ENCODE data around the gene MTARC2. TPM values are rescaled to one million over a fixed set of nuclear protein-coding genes. Genes with fewer than 3 reads are reported as not detected.

MTARC2 gene
- total and polyA plus RNA-seq, 10 donors = 4.8 to 27.2 (median 15.3) TPM

- Histone ChIP-seq H3K9me3 (no peaks in the 10 kb centered on the region), H3K36me3 (peaks cover 0 to 18% (median 0%) of the 10 kb centered on the region in 6 donors), H3K4me1 (peaks cover 8 to 47% (median 19%) of the 10 kb centered on the region in 6 donors), H3K27me3 (replicated peaks in 1 of 7) (peaks cover 0 to 36% (median 13%) of the 10 kb centered on the region in 7 donors), H3K4me3 (no peak overlapping the region), H3K27ac (peak overlapping the region in 1 of 8 donors; percentile 89)
- intact Hi-C loops (cut with DNase I; ENCODE audit: low total_unique reads) = no loop called here
- 87 to 94% (median 91%) methylated on average over 11 of the region's 11 CpGs for WGBS, 5 donors
- TF ChIP-seq, protein P1, sequence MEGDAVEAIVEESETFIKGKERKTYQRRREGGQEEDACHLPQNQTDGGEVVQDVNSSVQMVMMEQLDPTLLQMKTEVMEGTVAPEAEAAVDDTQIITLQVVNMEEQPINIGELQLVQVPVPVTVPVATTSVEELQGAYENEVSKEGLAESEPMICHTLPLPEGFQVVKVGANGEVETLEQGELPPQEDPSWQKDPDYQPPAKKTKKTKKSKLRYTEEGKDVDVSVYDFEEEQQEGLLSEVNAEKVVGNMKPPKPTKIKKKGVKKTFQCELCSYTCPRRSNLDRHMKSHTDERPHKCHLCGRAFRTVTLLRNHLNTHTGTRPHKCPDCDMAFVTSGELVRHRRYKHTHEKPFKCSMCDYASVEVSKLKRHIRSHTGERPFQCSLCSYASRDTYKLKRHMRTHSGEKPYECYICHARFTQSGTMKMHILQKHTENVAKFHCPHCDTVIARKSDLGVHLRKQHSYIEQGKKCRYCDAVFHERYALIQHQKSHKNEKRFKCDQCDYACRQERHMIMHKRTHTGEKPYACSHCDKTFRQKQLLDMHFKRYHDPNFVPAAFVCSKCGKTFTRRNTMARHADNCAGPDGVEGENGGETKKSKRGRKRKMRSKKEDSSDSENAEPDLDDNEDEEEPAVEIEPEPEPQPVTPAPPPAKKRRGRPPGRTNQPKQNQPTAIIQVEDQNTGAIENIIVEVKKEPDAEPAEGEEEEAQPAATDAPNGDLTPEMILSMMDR (IDR thresholded peaks at IDR 0.05 in 8 of 11, conservative IDR thresholded peaks at IDR 0.05 in 3 of 11) = no peak
- TF ChIP-seq POLR2AphosphoS5 (IDR thresholded peaks at IDR 0.05) (no peak), POLR2A (IDR thresholded peaks at IDR 0.05) (no peak)
- no peak for DNase-seq
Measured at GRCh38 chr1:220785166-220786056, 37.3 kb downstream of the MTARC2 start.

GRCh38 chr1:220786057-220786336 lies 37.9 kb downstream of the MTARC2 start:
- TF ChIP-seq POLR2AphosphoS5 (IDR thresholded peaks at IDR 0.05) = no peak
- TF ChIP-seq POLR2A (IDR thresholded peaks at IDR 0.05) = no peak
- TF ChIP-seq, protein P1 (IDR thresholded peaks at IDR 0.05 in 8 of 11, conservative IDR thresholded peaks at IDR 0.05 in 3 of 11) = no peak
- intact Hi-C loops (cut with DNase I; ENCODE audit: low total_unique reads) = no loop called here
- Histone ChIP-seq H3K4me3 (peak overlapping the region in 6 of 8 donors; percentile 45 to 73 (median 56)), H3K36me3 (peaks cover 0 to 18% (median 0%) of the 10 kb centered on the region in 6 donors), H3K27me3 (replicated peaks in 1 of 7) (peaks cover 0 to 36% (median 13%) of the 10 kb centered on the region in 7 donors), H3K9me3 (no peaks in the 10 kb centered on the region), H3K4me1 (peaks cover 8 to 53% (median 22%) of the 10 kb centered on the region in 6 donors), H3K27ac (peak overlapping the region in 6 of 8 donors; percentile 49 to 89 (median 72))
- WGBS, 5 donors = 24 to 93% (median 26%) methylated on average over 2 to 13 of the region's 13 CpGs
- DNase-seq = no peak

GRCh38 chr1:220786337-220787068 lies 38.4 kb downstream of the MTARC2 start, which contains the start of gene MTARC1:
MTARC1 (plus strand) TSS chr1:220786913; CDS start chr1:220786945, 32 bp downstream.
- peak within 1 kb of the TSS in 7 of 8 donors; percentile 49 to 89 (median 68) for H3K27ac ChIP-seq
- peak; percentile 90 for DNase-seq
- intact Hi-C loops (cut with DNase I; ENCODE audit: low total_unique reads) = no loop called here
- TF ChIP-seq, protein P1 (IDR thresholded peaks at IDR 0.05 in 8 of 11, conservative IDR thresholded peaks at IDR 0.05 in 3 of 11) = peak in 3 of 11 experiments; percentile 5 to 26 (median 23)
- TF ChIP-seq POLR2A (IDR thresholded peaks at IDR 0.05) (no peak), POLR2AphosphoS5 (IDR thresholded peaks at IDR 0.05) (peak; percentile 67 to 78 (median 73))
- peaks cover 0 to 36% (median 13%) of the 10 kb centered on the region in 7 donors for H3K27me3 ChIP-seq (replicated peaks in 1 of 7)
- peak within 1 kb of the TSS; percentile 34 to 73 (median 52) for H3K4me3 ChIP-seq
- H3K36me3 ChIP-seq = peaks cover 0 to 18% (median 0%) of the 10 kb centered on the region in 6 donors
- WGBS, 5 donors = 2 to 3% (median 3%) methylated on average over 23 to 56 of the region's 56 CpGs
- H3K9me3 ChIP-seq = no peaks in the 10 kb centered on the region
- peaks cover 8 to 58% (median 25%) of the 10 kb centered on the region in 6 donors for H3K4me1 ChIP-seq

All from spleen (tissue), 11 donors.